ENCODE results near the gene ASIC3. TPM values are rescaled to one million over a fixed set of nuclear protein-coding genes. Genes with fewer than 3 reads are reported as not detected.

The ASIC3 gene
- total and polyA plus RNA-seq, 9 donors: 1.0 to 9.4 (median 3.8) TPM

- WGBS, 3 donors: 3 to 6% (median 4%) methylated on average over 18 of the region's 18 CpGs
- intact Hi-C loops (cut with DNase I): no loop called here
- DNase-seq: no peak
- Histone ChIP-seq H3K27ac (peak overlapping the region; percentile 88 to 97), H3K36me3 (no peaks in the 10 kb centered on the region), H3K9me3 (no peaks in the 10 kb centered on the region), H3K4me3 (peak overlapping the region; percentile 81), H3K27me3 (no peaks in the 10 kb centered on the region), H3K4me1 (ENCODE audit: insufficient read depth) (peaks cover 25% of the 10 kb centered on the region)
- TF ChIP-seq EP300 (IDR thresholded peaks at IDR 0.05): no peak
- TF ChIP-seq POLR2A (IDR thresholded peaks at IDR 0.05): no peak
- no peak for TF ChIP-seq CTCF (IDR thresholded peaks at IDR 0.05)
These were observed 10.5 kb downstream of the ASIC3 start for GRCh38 chr7:151058781-151059366.

- intact Hi-C loops (cut with DNase I): loop anchor here in 1 of 4 donors (2.0 kb wide), 1 partner anchor 23 kb away; the partner anchor contains the start of gene TMUB1
- Histone ChIP-seq H3K9me3 (no peaks in the 10 kb centered on the region), H3K4me1 (ENCODE audit: insufficient read depth) (peaks cover 25% of the 10 kb centered on the region), H3K36me3 (no peaks in the 10 kb centered on the region), H3K4me3 (peak within 1 kb of the TSS; percentile 81), H3K27me3 (no peaks in the 10 kb centered on the region), H3K27ac (peak within 1 kb of the TSS; percentile 88 to 97)
- WGBS, 3 donors: 0 to 1% (median 1%) methylated on average over 45 to 75 of the region's 75 CpGs
- peak in 2 of 3 donors; percentile 26 to 37 for TF ChIP-seq CTCF (IDR thresholded peaks at IDR 0.05)
- TF ChIP-seq EP300 (IDR thresholded peaks at IDR 0.05): no peak
- peak; percentile 37 for TF ChIP-seq POLR2A (IDR thresholded peaks at IDR 0.05)
- peak; percentile 82 to 91 (median 87) for DNase-seq
These were observed 11.2 kb downstream of the ASIC3 start, which contains the start of gene SLC4A2 for GRCh38 chr7:151059367-151060112. TSS of gene SLC4A2 (plus strand) at chr7:151059589. CDS start at chr7:151061988, 2,399 bp downstream.

- peak overlapping the region; percentile 81 for H3K4me3 ChIP-seq
- peak overlapping the region; percentile 88 to 97 for H3K27ac ChIP-seq
- no peaks in the 10 kb centered on the region for H3K36me3 ChIP-seq
- intact Hi-C loops (cut with DNase I): loop anchor here in 1 of 4 donors (2.0 kb wide), 1 partner anchor 23 kb away; the partner anchor contains the start of gene TMUB1
- H3K9me3 ChIP-seq: no peaks in the 10 kb centered on the region
- TF ChIP-seq EP300 (IDR thresholded peaks at IDR 0.05): no peak
- no peak for TF ChIP-seq POLR2A (IDR thresholded peaks at IDR 0.05)
- TF ChIP-seq CTCF (IDR thresholded peaks at IDR 0.05): no peak
- peaks cover 25% of the 10 kb centered on the region for H3K4me1 ChIP-seq (ENCODE audit: insufficient read depth)
- 0 to 1% (median 1%) methylated on average over 14 to 17 of the region's 17 CpGs for WGBS, 3 donors
- DNase-seq: no peak
- no peaks in the 10 kb centered on the region for H3K27me3 ChIP-seq
These were observed 11.7 kb downstream of the ASIC3 start for GRCh38 chr7:151060113-151060415.

GRCh38 chr7:151060416-151061212 lies 12.3 kb downstream of the ASIC3 start:
- H3K27me3 ChIP-seq: no peaks in the 10 kb centered on the region
- WGBS, 3 donors: 6 to 9% (median 9%) methylated on average over 19 to 21 of the region's 21 CpGs
- TF ChIP-seq EP300 (IDR thresholded peaks at IDR 0.05): no peak
- TF ChIP-seq CTCF (IDR thresholded peaks at IDR 0.05): no peak
- peak overlapping the region; percentile 81 for H3K4me3 ChIP-seq
- intact Hi-C loops (cut with DNase I): loop anchor here in 1 of 4 donors (2.0 kb wide), 1 partner anchor 22 kb away; the partner anchor contains the start of gene TMUB1
- H3K27ac ChIP-seq: peak overlapping the region in 1 of 2 donors; percentile 97
- H3K36me3 ChIP-seq: no peaks in the 10 kb centered on the region
- H3K9me3 ChIP-seq: no peaks in the 10 kb centered on the region
- H3K4me1 ChIP-seq (ENCODE audit: insufficient read depth): peaks cover 25% of the 10 kb centered on the region
- DNase-seq: peak; percentile 45 to 74 (median 66)
